T-cell (primary cell): ENCODE results near the gene PARD3B. TPM values are rescaled to one million over a fixed set of nuclear protein-coding genes. Genes with fewer than 3 reads are reported as not detected.

Experiments used
- ATAC-seq, 4 experiments: fragments of 200-7000 bp in 3 of 4; fragments of 150-1000 bp in 1 of 4; cut with Tn5 transposase; replicated peaks in 1 of 4; 1 replicate in 3 of 4; 2 replicates in 1 of 4; pipeline ENCODE4 v1.10.0; 2021; ENCODE audit warnings: moderate library complexity in 3 of 4, mild to moderate bottlenecking in 2 of 4, moderate number of reproducible peaks in 1 of 4
- CTCF ChIA-PET, 2 donors: fragments of 300-600 bp; sonication (Branson Sonifier 250); formaldehyde crosslinking; loops; one replicate each; lab custom pipeline; 2022; ENCODE audit warnings: antibody characterized with exemption in 2 of 2; lab: Charles Lee
- POLR2A ChIA-PET, 2 donors: fragments of 300-600 bp; sonication (Branson Sonifier 250); formaldehyde crosslinking; loops; one replicate each; lab custom pipeline; 2022; ENCODE audit warnings: antibody characterized with exemption in 2 of 2; lab: Charles Lee
- DNase-seq, 35 experiments: peaks; one replicate each; pipeline versions ENCODE4 v3.0.0 to v3.0.0-alpha.2; 2013 to 2023
- H3K27ac ChIP-seq: one replicate; pipeline ENCODE4 v1.5.1; 2013; ENCODE audit warnings: low read length
- H3K27me3 ChIP-seq, 2 experiments: replicated peaks in 1 of 2; 1 replicate in 1 of 2; 2 replicates in 1 of 2; pipeline versions ENCODE4 v1.6.1 to v1.7.0; 2013; ENCODE audit warnings: low read length in 1 of 2, mixed read lengths in 1 of 2; ENCODE audit not compliant: control insufficient read depth in 2 of 2, insufficient read depth in 2 of 2; ENCODE audit errors: extremely low read depth in 1 of 2
- H3K36me3 ChIP-seq, 2 donors: 1 replicate in 1 of 2; 2 replicates in 1 of 2; pipeline versions ENCODE4 v1.6.1 to v1.7.0; 2013; ENCODE audit warnings: low read length in 1 of 2; ENCODE audit not compliant: control insufficient read depth in 2 of 2, insufficient read depth in 1 of 2; ENCODE audit errors: extremely low read depth in 1 of 2
- H3K4me1 ChIP-seq, 2 experiments: 1 replicate in 1 of 2; 2 replicates in 1 of 2; pipeline versions ENCODE4 v1.6.1 to v1.7.0; 2013; ENCODE audit warnings: low read length in 2 of 2, mixed read lengths in 1 of 2; ENCODE audit not compliant: insufficient read depth in 2 of 2, control insufficient read depth in 1 of 2; ENCODE audit errors: extremely low read depth in 1 of 2
- H3K4me3 ChIP-seq, 2 donors: 1 replicate in 1 of 2; 2 replicates in 1 of 2; pipeline versions ENCODE4 v1.5.1 to v1.7.0; 2013; ENCODE audit warnings: mild to moderate bottlenecking in 2 of 2, low read length in 1 of 2, moderate library complexity in 1 of 2; ENCODE audit not compliant: control insufficient read depth in 1 of 2; ENCODE audit errors: extremely low read depth in 1 of 2
- H3K9me3 ChIP-seq: 2 replicates; pipeline ENCODE4 v1.7.0; 2013
- H3K27ac Mint-ChIP-seq, 2 donors: one replicate each; pipeline ENCODE4 v1.8.0; 2020 to 2021; ENCODE audit warnings: mild to moderate bottlenecking in 2 of 2, mixed read lengths in 2 of 2
- H3K27me3 Mint-ChIP-seq, 2 donors: one replicate each; pipeline ENCODE4 v1.8.0; 2021 to 2022; ENCODE audit warnings: mixed read lengths in 2 of 2
- H3K36me3 Mint-ChIP-seq: one replicate; pipeline ENCODE4 v1.8.0; 2021; ENCODE audit warnings: mixed read lengths
- H3K4me1 Mint-ChIP-seq, 3 donors: one replicate each; pipeline ENCODE4 v1.8.0; 2020 to 2022; ENCODE audit warnings: mixed read lengths in 3 of 3, mild to moderate bottlenecking in 1 of 3
- H3K4me3 Mint-ChIP-seq, 3 donors: one replicate each; pipeline ENCODE4 v1.8.0; 2020 to 2022; ENCODE audit warnings: mild to moderate bottlenecking in 3 of 3, mixed read lengths in 3 of 3, moderate library complexity in 3 of 3
- H3K9me3 Mint-ChIP-seq, 3 donors: one replicate each; pipeline ENCODE4 v1.8.0; 2020 to 2022; ENCODE audit warnings: mixed read lengths in 3 of 3
- whole genome bisulfite sequencing: methylation state at CpG from one replicate; pipeline ENCODE4 v1.1.5; 2013; ENCODE audit warnings: missing lambda C conversion rate; ENCODE audit not compliant: insufficient coverage; 5-methylcytosine and 5-hydroxymethylcytosine counted together
- total RNA-seq, 35 experiments: library from RNA in 6 of 35; stranded (reverse) in 6 of 35; fragments of 120-200 nt in 1 of 35; gene quantifications; one replicate each; pipeline versions ENCODE4 v1.2.1 to v1.2.4 and lab custom pipeline; 2013 to 2026

The PARD3B gene
- total RNA-seq, 5 donors from 2014 or later (not counting 1 experiment from before 2014, with no cell fraction given): 0.75 to 2.0 (median 1.6) TPM

DNA sequence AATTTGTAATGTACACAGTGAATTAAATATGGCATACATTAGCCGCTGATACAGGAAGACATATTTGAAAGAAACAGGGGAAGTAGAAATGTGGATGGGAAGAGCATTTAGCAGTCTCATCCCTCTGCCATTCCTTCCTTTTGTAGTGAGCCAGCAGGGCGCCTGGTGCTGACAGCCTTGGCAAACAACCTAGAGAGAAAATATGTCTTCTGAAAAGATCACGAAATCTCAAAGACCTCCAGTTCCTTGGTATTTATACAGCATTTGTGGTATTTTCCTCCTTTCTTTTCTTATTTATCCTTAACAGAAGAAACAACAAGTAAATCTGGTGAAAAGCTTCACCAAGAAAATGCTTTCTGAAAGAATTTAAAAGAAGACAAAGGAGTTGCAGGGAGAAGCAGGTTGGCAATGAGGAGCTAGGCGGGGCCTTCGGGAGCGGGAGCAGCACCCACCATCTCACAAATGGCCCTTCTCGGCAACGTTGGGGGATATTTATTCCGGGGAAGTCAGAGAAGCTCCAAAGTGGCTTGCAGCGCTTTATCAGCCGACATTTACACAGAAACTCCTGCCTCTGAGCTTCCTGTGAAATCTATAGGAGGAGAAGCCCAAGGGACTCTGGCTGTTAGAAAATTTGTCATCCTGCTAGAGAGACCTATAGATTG is 731.0 kb downstream of the PARD3B start:
- Mint-ChIP-seq H3K9me3 (no peaks in the 10 kb centered on the region), H3K27ac (no peak overlapping the region), H3K27me3 (peaks cover 2 to 4% of the 10 kb centered on the region in 2 donors), H3K4me3 (no peak overlapping the region), H3K36me3 (no peaks in the 10 kb centered on the region), H3K4me1 (no peaks in the 10 kb centered on the region)
- Histone ChIP-seq H3K4me3 (no peak overlapping the region), H3K27me3 (no peaks in the 10 kb centered on the region), H3K36me3 (no peaks in the 10 kb centered on the region), H3K27ac (no peak overlapping the region), H3K9me3 (no peaks in the 10 kb centered on the region), H3K4me1 (no peaks in the 10 kb centered on the region)
- DNase-seq (no peak), ATAC-seq (no peak)
- WGBS: no CpG with 5 or more reads among the region's 11 CpGs
- ChIA-PET POLR2A (no interaction called here), CTCF (interaction anchor here in 1 of 2 donors (0.6 kb wide), 1 partner anchor 1748 kb away, joined by 4 read pairs; no protein-coding TSS in a partner anchor)

DNA sequence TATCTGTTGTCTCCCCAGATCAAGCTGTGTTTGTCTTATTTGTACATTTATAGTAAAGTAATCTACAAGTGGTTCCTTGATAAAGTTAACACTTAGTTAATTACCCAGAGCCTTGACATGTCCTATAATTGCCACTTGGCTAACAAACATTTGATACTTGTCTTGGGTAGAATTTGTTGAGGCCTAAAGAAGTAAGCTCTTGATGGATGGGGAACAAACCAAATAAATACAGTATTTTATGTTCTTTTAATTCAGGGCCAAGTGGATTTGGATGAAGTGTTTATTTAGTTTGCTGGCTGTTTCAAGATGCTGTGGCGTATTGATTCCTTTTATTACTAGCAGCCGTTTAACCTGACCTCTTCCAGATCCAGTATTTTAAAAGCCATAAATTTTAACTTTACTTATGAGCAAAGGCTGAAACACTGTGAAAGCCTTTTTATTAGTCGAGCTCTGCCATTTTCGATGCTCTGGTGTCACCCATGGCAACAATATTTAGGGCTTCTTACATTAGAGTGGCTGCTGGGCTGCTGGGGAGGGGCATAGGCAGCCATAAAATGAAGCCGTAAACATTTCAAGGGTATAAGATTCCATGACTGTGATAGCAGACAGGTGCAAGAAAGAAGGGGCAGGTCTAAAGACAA is 735.4 kb downstream of the PARD3B start:
- Mint-ChIP-seq H3K4me3 (no peak overlapping the region), H3K9me3 (no peaks in the 10 kb centered on the region)

DNA sequence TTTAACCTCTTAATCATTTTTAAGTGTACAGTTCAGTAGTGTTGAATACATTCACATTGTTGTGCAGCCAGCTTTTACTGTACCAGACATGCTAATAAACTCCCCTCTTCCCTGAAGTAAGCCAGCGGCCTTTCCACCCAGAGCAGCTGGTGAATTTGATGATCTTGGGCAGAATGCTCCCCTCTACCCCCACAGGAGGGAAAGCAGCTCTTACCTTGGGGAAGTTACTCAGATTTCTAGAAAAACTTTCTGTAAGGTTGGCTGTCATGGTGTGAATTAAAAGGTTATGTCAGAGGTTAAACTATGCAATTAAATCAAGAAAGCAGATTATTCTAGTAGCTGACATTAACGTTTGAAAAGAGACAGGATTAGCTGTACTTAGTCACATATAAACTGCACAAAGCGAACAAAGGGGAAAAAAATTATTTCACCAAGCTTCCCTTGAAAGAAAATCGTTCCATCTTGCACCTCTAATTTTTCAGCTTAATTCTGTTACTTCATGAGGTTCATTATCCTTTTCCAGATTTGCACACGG is 738.5 kb downstream of the PARD3B start:
- no peak for DNase-seq
- H3K27ac ChIP-seq: no peak overlapping the region
- H3K27me3 ChIP-seq: no peaks in the 10 kb centered on the region
- Mint-ChIP-seq H3K4me1 (no peaks in the 10 kb centered on the region), H3K27me3 (no peaks in the 10 kb centered on the region), H3K9me3 (no peaks in the 10 kb centered on the region), H3K27ac (no peak overlapping the region), H3K36me3 (no peaks in the 10 kb centered on the region), H3K4me3 (no peak overlapping the region)
- no peak for ATAC-seq
- H3K4me1 ChIP-seq: no peaks in the 10 kb centered on the region
- POLR2A ChIA-PET: no interaction called here
- H3K4me3 ChIP-seq: no peak overlapping the region
- 50% methylated on average over 2 of the region's 5 CpGs for WGBS
- H3K9me3 ChIP-seq: no peaks in the 10 kb centered on the region
- CTCF ChIA-PET: no interaction called here
- no peaks in the 10 kb centered on the region for H3K36me3 ChIP-seq

More for the DNA sequence above, 735.4 kb downstream of the PARD3B start:
- H3K27me3 Mint-ChIP-seq: peaks cover 2 to 4% of the 10 kb centered on the region in 2 donors
- DNase-seq: no peak
- Histone ChIP-seq H3K9me3 (no peaks in the 10 kb centered on the region), H3K27ac (no peak overlapping the region), H3K27me3 (no peaks in the 10 kb centered on the region), H3K4me3 (no peak overlapping the region), H3K36me3 (no peaks in the 10 kb centered on the region), H3K4me1 (no peaks in the 10 kb centered on the region)
- no peak overlapping the region for H3K27ac Mint-ChIP-seq
- H3K36me3 Mint-ChIP-seq: no peaks in the 10 kb centered on the region
- CTCF ChIA-PET: no interaction called here
- POLR2A ChIA-PET: no interaction called here
- 70% methylated on average over 2 of the region's 5 CpGs for WGBS
- no peak for ATAC-seq
- no peaks in the 10 kb centered on the region for H3K4me1 Mint-ChIP-seq

DNA sequence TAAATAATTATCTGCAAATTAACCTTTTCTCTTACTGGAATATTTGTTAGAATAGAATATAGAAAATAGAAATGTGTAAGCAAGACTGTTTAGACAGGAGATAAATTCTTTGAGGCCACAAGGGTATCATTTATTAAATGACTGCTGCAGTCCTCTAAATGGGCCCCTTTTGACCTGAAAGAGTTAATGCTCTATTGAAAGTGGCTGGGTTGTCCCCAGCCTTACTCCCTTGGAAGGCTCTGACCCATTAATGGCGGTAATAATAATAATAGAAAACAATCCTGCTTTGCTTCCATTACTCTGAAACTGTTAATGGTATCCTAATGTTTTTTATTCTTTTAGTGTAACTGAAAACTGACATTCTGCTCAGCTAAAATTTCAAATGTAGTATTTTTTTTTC is 739.1 kb downstream of the PARD3B start:
- no peak overlapping the region for H3K4me3 Mint-ChIP-seq
- ATAC-seq (no peak), DNase-seq (no peak)
- Histone ChIP-seq H3K4me3 (no peak overlapping the region), H3K27ac (no peak overlapping the region), H3K4me1 (no peaks in the 10 kb centered on the region), H3K36me3 (no peaks in the 10 kb centered on the region), H3K27me3 (no peaks in the 10 kb centered on the region), H3K9me3 (no peaks in the 10 kb centered on the region)
- no peaks in the 10 kb centered on the region for H3K9me3 Mint-ChIP-seq
- no peaks in the 10 kb centered on the region for H3K4me1 Mint-ChIP-seq
- no peaks in the 10 kb centered on the region for H3K27me3 Mint-ChIP-seq
- no peak overlapping the region for H3K27ac Mint-ChIP-seq
- no CpG with 5 or more reads among the region's 1 CpG for WGBS
- ChIA-PET POLR2A (interaction anchor here in 1 of 2 donors (0.6 kb wide), 1 partner anchor 72 kb away, joined by 5 read pairs; no protein-coding TSS in a partner anchor), CTCF (no interaction called here)
- H3K36me3 Mint-ChIP-seq: no peaks in the 10 kb centered on the region

DNA sequence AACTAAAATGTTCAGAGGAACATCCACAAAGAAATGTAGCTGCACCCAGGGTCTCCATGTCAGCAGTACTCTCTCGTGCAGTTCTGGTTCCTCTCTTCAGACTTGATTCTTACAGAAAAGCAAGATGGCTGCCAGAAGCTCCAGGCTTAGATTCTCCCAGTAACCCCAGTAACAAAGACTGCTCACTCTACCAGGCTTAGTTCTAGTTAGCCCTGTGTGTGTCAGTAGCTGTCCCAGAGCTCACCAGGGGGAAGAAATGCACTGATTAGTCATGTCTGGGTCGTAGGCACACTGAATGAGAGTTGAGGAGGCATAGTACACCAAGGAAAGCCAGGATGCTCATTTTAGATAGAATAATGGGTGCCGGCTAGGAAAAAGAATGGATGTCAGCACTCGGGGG is 742.0 kb downstream of the PARD3B start:
- H3K4me1 ChIP-seq: no peaks in the 10 kb centered on the region
- H3K27me3 ChIP-seq: no peaks in the 10 kb centered on the region
- no peak overlapping the region for H3K27ac ChIP-seq
- ChIA-PET POLR2A (no interaction called here), CTCF (no interaction called here)
- H3K4me3 ChIP-seq: no peak overlapping the region
- no peaks in the 10 kb centered on the region for H3K36me3 Mint-ChIP-seq
- no peak overlapping the region for H3K27ac Mint-ChIP-seq
- H3K9me3 ChIP-seq: no peaks in the 10 kb centered on the region
- ATAC-seq (no peak), DNase-seq (no peak)
- H3K4me3 Mint-ChIP-seq: no peak overlapping the region
- no peaks in the 10 kb centered on the region for H3K27me3 Mint-ChIP-seq
- H3K4me1 Mint-ChIP-seq: no peaks in the 10 kb centered on the region
- H3K9me3 Mint-ChIP-seq: peaks cover 0 to 9% (median 0%) of the 10 kb centered on the region in 3 donors
- WGBS: 64% methylated on average over 3 of the region's 4 CpGs
- no peaks in the 10 kb centered on the region for H3K36me3 ChIP-seq

DNA sequence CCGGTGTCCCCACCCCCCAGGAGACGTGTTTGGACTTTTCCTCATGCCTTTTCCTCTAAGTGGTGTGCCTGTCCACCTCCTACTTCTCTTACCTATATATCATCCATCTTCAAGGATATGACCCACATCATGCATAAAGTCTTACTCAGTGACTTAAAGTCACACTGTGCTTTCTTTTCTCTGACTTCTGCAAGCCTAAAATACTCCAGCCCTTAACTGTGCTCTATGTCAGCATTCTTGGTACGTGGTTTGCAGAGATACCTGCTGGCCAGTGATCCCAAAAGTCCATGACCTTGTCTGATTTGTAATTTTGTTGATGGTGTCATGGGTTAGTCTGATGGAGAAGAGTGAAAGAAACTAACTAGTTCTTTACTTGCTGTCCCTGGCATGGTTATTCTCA is 743.4 kb downstream of the PARD3B start:
- Mint-ChIP-seq H3K27me3 (no peaks in the 10 kb centered on the region), H3K27ac (no peak overlapping the region), H3K36me3 (no peaks in the 10 kb centered on the region), H3K9me3 (peaks cover 0 to 9% (median 0%) of the 10 kb centered on the region in 3 donors), H3K4me1 (no peaks in the 10 kb centered on the region), H3K4me3 (no peak overlapping the region)
- DNase-seq (no peak), ATAC-seq (no peak)
- no peaks in the 10 kb centered on the region for H3K27me3 ChIP-seq
- POLR2A ChIA-PET: no interaction called here
- no peaks in the 10 kb centered on the region for H3K9me3 ChIP-seq
- H3K36me3 ChIP-seq: no peaks in the 10 kb centered on the region
- no peaks in the 10 kb centered on the region for H3K4me1 ChIP-seq
- CTCF ChIA-PET: no interaction called here
- no peak overlapping the region for H3K27ac ChIP-seq
- no peak overlapping the region for H3K4me3 ChIP-seq
- WGBS: 68% methylated on average over 3 of the region's 3 CpGs
